WTC11 (cell line): ENCODE data around the gene WDR38. TPM values are rescaled to one million over a fixed set of nuclear protein-coding genes. Genes with fewer than 3 reads are reported as not detected.
A peak's percentile ranks its signal among the peaks of the same experiment; 100 is the strongest.

Experiments
- ATAC-seq: fragments of 200-7000 bp; cut with Tn5 transposase; 2 replicates; pipeline ENCODE4 v1.10.0; 2021; ENCODE audit warnings: mild to moderate bottlenecking, moderate library complexity
- Bru-seq: library from RNA; stranded (reverse); fragments of 400-500 nt; gene quantifications from one replicate; lab custom pipeline; 2021; lab: Mats Ljungman, UMichigan
- CTCF ChIA-PET: fragments of 300-600 bp; sonication (Branson Sonifier 250); formaldehyde crosslinking; loops from one replicate; lab custom pipeline; 2021; ENCODE audit warnings: antibody characterized with exemption; lab: Charles Lee
- POLR2A ChIA-PET: fragments of 350-600 bp; sonication (Branson Sonifier 250); formaldehyde crosslinking; loops from one replicate; lab custom pipeline; 2021; ENCODE audit warnings: antibody characterized with exemption; lab: Charles Lee
- DNase-seq: peaks from one replicate; pipeline ENCODE4 v3.0.0; 2021; ENCODE audit warnings: low spot score
- H3K27ac Mint-ChIP-seq: 2 replicates; pipeline ENCODE4 v1.8.0; 2021; ENCODE audit warnings: mixed read lengths
- H3K27me3 Mint-ChIP-seq: 2 replicates; pipeline ENCODE4 v1.8.0; 2021; ENCODE audit warnings: low read depth, mild to moderate bottlenecking, moderate library complexity, mixed read lengths
- H3K36me3 Mint-ChIP-seq: 2 replicates; pipeline ENCODE4 v1.8.0; 2021; ENCODE audit warnings: mixed read lengths
- H3K4me1 Mint-ChIP-seq: 2 replicates; pipeline ENCODE4 v1.8.0; 2022; ENCODE audit warnings: mixed read lengths
- H3K4me3 Mint-ChIP-seq: 2 replicates; pipeline ENCODE4 v1.8.0; 2021; ENCODE audit warnings: mild to moderate bottlenecking, moderate library complexity, mixed read lengths
- H3K9me3 Mint-ChIP-seq: 2 replicates; pipeline ENCODE4 v1.8.0; 2021; ENCODE audit warnings: mixed read lengths
- AFF4 ChIP-seq: sonication (generic); formaldehyde crosslinking; IDR thresholded peaks from 2 replicates; pipeline ENCODE4 v1.8.1; 2023; ENCODE audit warnings: mild to moderate bottlenecking, missing genetic modification reagents, borderline replicate concordance
- ATF1 ChIP-seq: sonication (generic); formaldehyde crosslinking; IDR thresholded peaks from 2 replicates; pipeline ENCODE4 v1.8.1; 2023; ENCODE audit warnings: mild to moderate bottlenecking, moderate library complexity, missing genetic modification reagents
- ATF2 ChIP-seq: sonication (generic); formaldehyde crosslinking; IDR thresholded peaks from 2 replicates; pipeline ENCODE4 v1.8.1; 2022; ENCODE audit warnings: low read depth, missing genetic modification reagents, borderline replicate concordance
- CBFB ChIP-seq: sonication (generic); formaldehyde crosslinking; IDR thresholded peaks from 2 replicates; pipeline ENCODE4 v1.8.1; 2022; ENCODE audit warnings: mild to moderate bottlenecking, low read depth, missing genetic modification reagents
- EMX1 ChIP-seq: fragments of 250-450 bp; sonication (Bioruptor Pico); IDR thresholded peaks from 2 replicates; pipeline ENCODE4 v1.8.0; 2021; ENCODE audit warnings: mild to moderate bottlenecking
- ETV6 ChIP-seq: sonication (generic); formaldehyde crosslinking; IDR thresholded peaks from 2 replicates; pipeline ENCODE4 v1.8.1; 2022; ENCODE audit warnings: mild to moderate bottlenecking, missing genetic modification reagents
- GRHL2 ChIP-seq: fragments of 250-450 bp; sonication (Bioruptor Pico); IDR thresholded peaks from 2 replicates; pipeline ENCODE4 v1.8.0; 2022; ENCODE audit warnings: mild to moderate bottlenecking, moderate library complexity; ENCODE audit not compliant: insufficient replicate concordance, severe bottlenecking
- HMGXB4 ChIP-seq: sonication (generic); formaldehyde crosslinking; IDR thresholded peaks from 2 replicates; pipeline ENCODE4 v1.8.1; 2023; ENCODE audit warnings: mild to moderate bottlenecking, moderate library complexity, missing genetic modification reagents
- JUN ChIP-seq: sonication (generic); formaldehyde crosslinking; IDR thresholded peaks from 2 replicates; pipeline ENCODE4 v1.8.0; 2023; ENCODE audit warnings: mild to moderate bottlenecking, missing genetic modification reagents
- NFYB ChIP-seq: sonication (generic); formaldehyde crosslinking; conservative IDR thresholded peaks from 2 replicates; pipeline ENCODE4 v1.8.0; 2022; ENCODE audit warnings: low read depth, missing genetic modification reagents
- NR1H2 ChIP-seq: sonication (generic); formaldehyde crosslinking; IDR thresholded peaks from 2 replicates; pipeline ENCODE4 v1.9.0; 2021; ENCODE audit warnings: mild to moderate bottlenecking, moderate library complexity, missing genetic modification reagents
- PRDM15 ChIP-seq: sonication (generic); formaldehyde crosslinking; IDR thresholded peaks from 2 replicates; pipeline ENCODE4 v1.8.0; 2022; ENCODE audit warnings: missing genetic modification reagents
- RELA ChIP-seq: sonication (generic); formaldehyde crosslinking; IDR thresholded peaks from 2 replicates; pipeline ENCODE4 v1.8.1; 2022; ENCODE audit warnings: missing genetic modification reagents, mild to moderate bottlenecking, borderline replicate concordance
- RORB ChIP-seq: fragments of 250-450 bp; sonication (Bioruptor Pico); IDR thresholded peaks from 2 replicates; pipeline ENCODE4 v1.9.0; 2021; ENCODE audit warnings: mild to moderate bottlenecking
- TP53 ChIP-seq: sonication (generic); formaldehyde crosslinking; IDR thresholded peaks from 2 replicates; pipeline ENCODE4 v1.8.1; 2023; ENCODE audit warnings: mild to moderate bottlenecking, missing genetic modification reagents
- USF2 ChIP-seq: sonication (generic); formaldehyde crosslinking; IDR thresholded peaks from 2 replicates; pipeline ENCODE4 v1.8.1; 2023; ENCODE audit warnings: mild to moderate bottlenecking, missing genetic modification reagents, moderate library complexity
- ZBTB21 ChIP-seq: sonication (generic); formaldehyde crosslinking; IDR thresholded peaks from 2 replicates; pipeline ENCODE4 v1.8.1; 2023; ENCODE audit warnings: mild to moderate bottlenecking, missing genetic modification reagents, borderline replicate concordance
- ZNF263 ChIP-seq: sonication (generic); formaldehyde crosslinking; IDR thresholded peaks from 2 replicates; pipeline ENCODE4 v1.8.1; 2022; ENCODE audit warnings: low read depth, mild to moderate bottlenecking, moderate library complexity, missing genetic modification reagents
- ZNF281 ChIP-seq: sonication (generic); formaldehyde crosslinking; IDR thresholded peaks from 2 replicates; pipeline ENCODE4 v1.8.0; 2023; ENCODE audit warnings: mild to moderate bottlenecking, missing genetic modification reagents
- long read RNA-seq, 3 experiments: library from RNA in 1 of 3; library from capped mRNA in 1 of 3; library from polyadenylated mRNA in 1 of 3; unstranded in 2 of 3; stranded (forward) in 1 of 3; transcript quantifications; one replicate each; pipeline ENCODE4 v2.0.0, GENCODE V29; 2021
- total RNA-seq: library from RNA; stranded (reverse); gene quantifications from 3 replicates; pipeline ENCODE4 v1.2.3, GENCODE V29; 2021

The WDR38 gene
- total RNA-seq (not detected in 3 replicates), Bru-seq, nascent RNA (percentile 8 among the genes with signal in this experiment)
- long read RNA-seq, experiment 1 = 0 reads
- long read RNA-seq, experiment 2 = 0 reads
- long read RNA-seq, experiment 3 = 0 reads

- Mint-ChIP-seq H3K27me3 (no peaks in the 10 kb centered on the region), H3K4me3 (peak within 1 kb of the TSS; percentile 62), H3K9me3 (no peaks in the 10 kb centered on the region), H3K4me1 (peaks cover 9% of the 10 kb centered on the region), H3K27ac (no peak within 1 kb of the TSS; the same call in 1 of the 2 replicates), H3K36me3 (peaks cover 9% of the 10 kb centered on the region)
- ATAC-seq (peak; percentile 60), DNase-seq (peak; percentile 80)
- POLR2A ChIA-PET = interaction anchor here (0.7 to 2.2 kb wide), 6 partner anchors 9 to 84 kb away, joined by 4 to 12 read pairs (median 5); partner anchors contain the start of genes ARPC5L, NR6A1 and RPL35
- CTCF ChIA-PET = interaction anchor here (0.5 to 12.9 kb wide), 80 partner anchors 9 to 522 kb away, joined by 3 to 935 read pairs (median 5); partner anchors contain the start of genes ADGRD2, ARPC5L, NR6A1 and OLFML2A
- TF ChIP-seq CBFB (CRISPR knock-in tag) = no peak
- no peak for TF ChIP-seq EMX1
- no peak for TF ChIP-seq ZNF281
- no peak for TF ChIP-seq PRDM15 (CRISPR knock-in tag)
- no peak for TF ChIP-seq ATF2 (CRISPR knock-in tag)
- no peak for TF ChIP-seq ZNF263
- no peak for TF ChIP-seq TP53 (CRISPR knock-in tag)
- no peak for TF ChIP-seq NFYB (CRISPR knock-in tag)
- TF ChIP-seq HMGXB4 (CRISPR knock-in tag) = peak; percentile 98
- no peak for TF ChIP-seq RORB (CRISPR knock-in tag)
- 0 out of 2 replicates have a peak, but pooled peaks have one; percentile 11 for TF ChIP-seq JUN (CRISPR knock-in tag)
- no peak for TF ChIP-seq NR1H2 (CRISPR knock-in tag)
- no peak for TF ChIP-seq GRHL2 (CRISPR knock-in tag)
- TF ChIP-seq USF2 (CRISPR knock-in tag) = no peak
- no peak for TF ChIP-seq ZBTB21 (CRISPR knock-in tag)
- TF ChIP-seq RELA (CRISPR knock-in tag) = no peak
- TF ChIP-seq ATF1 (CRISPR knock-in tag) = no peak
- peak; percentile 62; the same call in 1 of the 2 replicates for TF ChIP-seq AFF4
- TF ChIP-seq ETV6 = 0 out of 2 replicates have a peak, but pooled peaks have one; percentile 14
These were observed at the start of gene WDR38 for GRCh38 chr9:124852829-124853531. Gene WDR38 (plus strand): TSS chr9:124853460. CDS start chr9:124853532, 72 bp downstream.
